ENCODE measurements around the gene PCDHGC3.
A peak's percentile ranks its signal among the peaks of the same experiment; 100 is the strongest.

Gene PCDHGC3

DNA sequence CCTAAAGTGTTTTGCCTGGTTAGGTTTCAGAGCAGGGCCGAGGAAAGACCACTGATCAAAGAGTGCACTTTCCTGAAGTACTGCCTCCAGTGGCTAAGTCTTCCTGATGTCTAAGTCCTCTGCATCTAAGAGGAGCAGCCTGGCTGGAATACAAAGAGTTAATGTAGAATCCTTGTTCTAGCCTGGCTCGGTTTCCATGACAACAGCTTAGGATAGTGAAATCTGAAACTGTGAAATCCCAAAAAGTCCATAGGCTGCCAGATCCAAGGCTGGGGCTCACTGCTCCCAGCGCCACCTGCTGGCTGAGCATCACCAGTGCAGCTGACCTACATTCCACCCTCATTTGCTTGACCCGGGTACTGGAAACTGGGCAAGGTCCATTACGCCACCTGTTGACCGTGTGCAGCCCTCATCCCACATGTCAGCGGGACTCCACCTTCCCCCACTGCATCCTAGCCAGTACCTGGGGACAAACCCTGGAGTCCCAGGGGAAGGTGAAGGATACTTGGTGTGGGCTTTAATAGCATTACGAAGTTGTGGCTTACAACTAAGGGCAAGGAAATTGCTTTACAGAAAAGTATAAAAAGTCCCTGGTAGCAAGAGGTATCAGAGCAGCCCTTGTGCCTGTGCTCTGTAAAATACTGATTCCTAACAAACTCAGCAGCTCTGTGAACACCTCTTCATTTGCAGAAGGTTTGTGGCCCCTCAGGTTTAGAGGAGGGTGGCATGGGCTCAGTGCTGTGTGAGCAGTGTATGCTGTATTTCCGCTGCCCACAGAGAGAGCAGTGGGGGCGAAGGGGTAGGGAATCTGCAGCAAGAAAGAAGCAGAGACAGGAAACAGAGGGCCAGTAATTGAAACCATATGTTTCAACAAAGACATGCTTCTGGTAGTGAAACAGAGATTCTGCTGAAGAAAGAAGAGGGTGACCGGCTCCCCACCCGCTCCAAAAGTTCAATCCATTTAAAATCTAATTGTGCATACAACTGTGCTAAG, 49.1 kb downstream of the PCDHGC3 start:
- Histone ChIP-seq H3K27me3 (replicated peaks; ENCODE audit: insufficient read depth, low read length) (no peaks in the 10 kb centered on the region), H3K4me1 (ENCODE audit: low read length) (peaks cover 32% of the 10 kb centered on the region), H3K4me2 (ENCODE audit: low read depth, low read length) (peak overlapping the region; percentile 3; the same call in 1 of the 2 replicates), H2AFZ (ENCODE audit: low read length) (no peak overlapping the region), H3K9me3 (replicated peaks; ENCODE audit: insufficient read depth, low read length) (no peaks in the 10 kb centered on the region), H3K9me2 (replicated peaks; ENCODE audit: insufficient read depth, low read length) (no peaks in the 10 kb centered on the region), H3K4me3 (ENCODE audit: low read length) (no peak overlapping the region), H3K9ac (ENCODE audit: low read length) (no peak overlapping the region), H3K27ac (ENCODE audit: low read length) (peak overlapping the region; percentile 37; the same call in 1 of the 2 replicates), H3K79me2 (ENCODE audit: low read length) (0 out of 2 replicates have a peak, but pooled peaks cover 5% of the 10 kb centered on the region), H3K36me3 (replicated peaks; ENCODE audit: insufficient read depth, low read length) (no peaks in the 10 kb centered on the region; the same call in none of the 2 replicates), H3F3A (ENCODE audit: insufficient read depth, low read length) (peaks cover 12% of the 10 kb centered on the region), H4K20me1 (ENCODE audit: insufficient read depth, low read length) (no peaks in the 10 kb centered on the region)
- TF ChIP-seq EZH2phosphoT487 (IDR thresholded peaks at IDR 0.05; ENCODE audit: low read length) (no peak), CTCF (IDR thresholded peaks at IDR 0.05; ENCODE audit: low read length) (peak; percentile 100)
- DNase-seq: peak; percentile 73

GRCh38 chr5:141525653-141526052, 49.9 kb downstream of the PCDHGC3 start:
- TF ChIP-seq EZH2phosphoT487 (IDR thresholded peaks at IDR 0.05; ENCODE audit: low read length) (no peak), CTCF (IDR thresholded peaks at IDR 0.05; ENCODE audit: low read length) (no peak), EZH2 (optimal IDR thresholded peaks at IDR 0.05; ENCODE audit: low read depth, low read length) (no peak)
- H3K4me2 ChIP-seq (ENCODE audit: low read depth, low read length): 0 out of 2 replicates have a peak overlapping the region, but pooled peaks have one; percentile 3
- DNase-seq: no peak
- H3K4me1 ChIP-seq (ENCODE audit: low read length): peaks cover 32% of the 10 kb centered on the region
- peak overlapping the region; percentile 37; the same call in 1 of the 2 replicates for H3K27ac ChIP-seq (ENCODE audit: low read length)
- peaks cover 12% of the 10 kb centered on the region for H3F3A ChIP-seq (ENCODE audit: insufficient read depth, low read length)
- 0 out of 2 replicates have a peak, but pooled peaks cover 5% of the 10 kb centered on the region for H3K79me2 ChIP-seq (ENCODE audit: low read length)
- H3K4me3 ChIP-seq (ENCODE audit: low read length): no peak overlapping the region
- H3K9me2 ChIP-seq (replicated peaks; ENCODE audit: insufficient read depth, low read length): no peaks in the 10 kb centered on the region
- H3K27me3 ChIP-seq (replicated peaks; ENCODE audit: insufficient read depth, low read length): no peaks in the 10 kb centered on the region
- H3K9ac ChIP-seq (ENCODE audit: low read length): no peak overlapping the region
- H3K36me3 ChIP-seq (replicated peaks; ENCODE audit: insufficient read depth, low read length): no peaks in the 10 kb centered on the region; the same call in none of the 2 replicates
- no peaks in the 10 kb centered on the region for H3K9me3 ChIP-seq (replicated peaks; ENCODE audit: insufficient read depth, low read length)
- no peaks in the 10 kb centered on the region for H4K20me1 ChIP-seq (ENCODE audit: insufficient read depth, low read length)
- H2AFZ ChIP-seq (ENCODE audit: low read length): no peak overlapping the region

DNA sequence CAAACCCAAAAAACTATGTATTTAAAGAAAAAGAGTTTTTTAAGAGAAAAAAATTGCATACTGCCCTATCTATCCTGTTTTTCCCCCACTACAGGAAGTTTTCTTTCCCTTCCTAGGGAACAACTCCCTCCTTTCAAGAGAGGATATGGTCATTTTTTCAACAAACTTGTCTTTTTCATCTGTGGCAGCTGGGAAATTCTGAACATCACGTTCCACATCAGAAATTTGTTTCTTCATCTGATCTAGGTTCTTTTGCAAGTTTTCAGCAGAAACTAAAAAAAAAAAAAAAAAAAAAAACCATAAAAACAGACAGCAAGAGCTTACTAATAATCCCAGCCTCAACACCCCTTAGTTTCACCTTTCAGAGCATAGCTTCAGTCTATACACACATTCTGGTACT, 51.7 kb downstream of the PCDHGC3 start:
- H3K4me2 ChIP-seq (ENCODE audit: low read depth, low read length): no peak overlapping the region
- no peaks in the 10 kb centered on the region for H4K20me1 ChIP-seq (ENCODE audit: insufficient read depth, low read length)
- H3K9me3 ChIP-seq (replicated peaks; ENCODE audit: insufficient read depth, low read length): no peaks in the 10 kb centered on the region
- H3K4me1 ChIP-seq (ENCODE audit: low read length): peaks cover 24% of the 10 kb centered on the region
- H3K36me3 ChIP-seq (replicated peaks; ENCODE audit: insufficient read depth, low read length): no peaks in the 10 kb centered on the region; the same call in none of the 2 replicates
- no peak overlapping the region for H3K4me3 ChIP-seq (ENCODE audit: low read length)
- DNase-seq: no peak
- no peaks in the 10 kb centered on the region for H3K9me2 ChIP-seq (replicated peaks; ENCODE audit: insufficient read depth, low read length)
- 0 out of 2 replicates have a peak, but pooled peaks cover 5% of the 10 kb centered on the region for H3K79me2 ChIP-seq (ENCODE audit: low read length)
- H3K27me3 ChIP-seq (replicated peaks; ENCODE audit: insufficient read depth, low read length): no peaks in the 10 kb centered on the region
- H3F3A ChIP-seq (ENCODE audit: insufficient read depth, low read length): peaks cover 12% of the 10 kb centered on the region
- no peak overlapping the region for H3K9ac ChIP-seq (ENCODE audit: low read length)
- H2AFZ ChIP-seq (ENCODE audit: low read length): no peak overlapping the region
- TF ChIP-seq EZH2phosphoT487 (IDR thresholded peaks at IDR 0.05; ENCODE audit: low read length): no peak
- no peak for TF ChIP-seq EZH2 (optimal IDR thresholded peaks at IDR 0.05; ENCODE audit: low read depth, low read length)
- no peak for TF ChIP-seq CTCF (IDR thresholded peaks at IDR 0.05; ENCODE audit: low read length)
- H3K27ac ChIP-seq (ENCODE audit: low read length): no peak overlapping the region

Data from MM.1S (cell line).